SJSA1 (cell line): ENCODE results near the gene GLT8D1. TPM values are rescaled to one million over a fixed set of nuclear protein-coding genes. Genes with fewer than 3 reads are reported as not detected.

ENCODE experiments used
- DNase-seq, 2 experiments: peaks; one replicate each; pipeline ENCODE4 v3.0.0-alpha.2; 2015 to 2020; ENCODE audit warnings: low spot score in 2 of 2, low read depth in 1 of 2
- H3K27ac ChIP-seq: fragments of 250-450 bp; sonication (Bioruptor Pico); 2 replicates; pipeline ENCODE4 v1.5.1; 2020; ENCODE audit warnings: mild to moderate bottlenecking, moderate library complexity
- H3K27me3 ChIP-seq: fragments of 250-450 bp; sonication (Bioruptor Pico); replicated peaks from 2 replicates; pipeline ENCODE4 v1.5.1; 2020; ENCODE audit warnings: mild to moderate bottlenecking, moderate library complexity
- H3K36me3 ChIP-seq: fragments of 250-450 bp; sonication (Bioruptor Pico); 2 replicates; pipeline ENCODE4 v1.5.1; 2020; ENCODE audit warnings: mild to moderate bottlenecking
- H3K4me1 ChIP-seq: fragments of 250-450 bp; sonication (Bioruptor Pico); replicated peaks from 2 replicates; pipeline ENCODE4 v1.6.1; 2021; ENCODE audit warnings: mild to moderate bottlenecking
- H3K4me3 ChIP-seq: fragments of 250-450 bp; sonication (Bioruptor Pico); 2 replicates; pipeline ENCODE4 v1.5.1; 2020; ENCODE audit warnings: mild to moderate bottlenecking
- H3K9me3 ChIP-seq: fragments of 250-450 bp; sonication (Bioruptor Pico); replicated peaks from 2 replicates; pipeline ENCODE4 v1.5.1; 2020; ENCODE audit warnings: mild to moderate bottlenecking
- total RNA-seq: library from RNA; depleted of rRNA; stranded (reverse); fragments of >200 nt; shearing (Covaris generic); gene quantifications from 2 replicates; pipeline ENCODE4 v1.2.3, GENCODE V29; 2014

Gene GLT8D1
- total RNA-seq, 1 experiment from 2014 or later: 50.3 TPM

- peaks cover 54% of the 10 kb centered on the region for H3K36me3 ChIP-seq
- H3K4me3 ChIP-seq: no peak overlapping the region
- no peak for DNase-seq
- no peaks in the 10 kb centered on the region for H3K27me3 ChIP-seq
- no peak overlapping the region for H3K27ac ChIP-seq
- H3K9me3 ChIP-seq: no peaks in the 10 kb centered on the region
- H3K4me1 ChIP-seq: no peaks in the 10 kb centered on the region
These were observed 8.0 kb downstream of the GLT8D1 start for GRCh38 chr3:52697632-52697965.

DNA sequence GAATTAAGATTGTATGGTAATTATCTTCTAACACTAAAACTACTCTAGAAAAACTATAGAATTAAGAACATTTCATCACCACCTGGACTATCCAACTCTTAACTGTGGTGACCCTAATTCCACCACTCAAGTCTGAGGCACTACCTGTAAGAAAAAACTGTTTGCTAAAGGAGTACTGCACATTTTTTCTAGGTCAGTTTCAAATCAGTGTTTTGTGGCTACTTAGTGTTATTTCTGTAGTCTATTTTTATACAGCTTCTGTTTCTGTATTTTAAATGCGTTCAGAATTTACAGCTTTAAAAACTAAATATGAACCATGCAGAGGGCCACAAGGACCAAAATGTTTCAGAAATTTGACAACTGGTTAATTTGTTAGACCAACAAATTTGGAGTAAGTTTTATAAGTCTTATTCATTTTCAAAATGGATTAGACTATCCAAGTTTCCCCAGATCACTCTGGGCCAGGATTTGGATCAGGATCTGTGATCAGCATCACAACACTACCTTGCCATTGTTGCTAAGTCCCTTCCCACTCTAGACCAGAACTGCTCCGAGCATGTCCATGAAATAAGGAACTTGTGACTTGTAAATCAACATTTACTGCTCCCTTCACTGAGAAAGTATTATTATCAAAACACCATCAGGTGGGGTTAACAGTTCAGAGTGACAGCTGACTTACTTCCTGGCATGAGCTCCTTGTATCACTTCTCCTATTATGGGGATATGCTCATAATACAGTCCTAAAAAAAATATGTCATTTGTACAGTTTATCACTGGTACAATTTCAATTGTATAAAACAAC is 8.6 kb downstream of the GLT8D1 start:
- Histone ChIP-seq H3K27ac (no peak overlapping the region), H3K36me3 (peaks cover 60% of the 10 kb centered on the region), H3K4me1 (no peaks in the 10 kb centered on the region), H3K4me3 (no peak overlapping the region), H3K27me3 (no peaks in the 10 kb centered on the region), H3K9me3 (no peaks in the 10 kb centered on the region)
- no peak for DNase-seq

DNA sequence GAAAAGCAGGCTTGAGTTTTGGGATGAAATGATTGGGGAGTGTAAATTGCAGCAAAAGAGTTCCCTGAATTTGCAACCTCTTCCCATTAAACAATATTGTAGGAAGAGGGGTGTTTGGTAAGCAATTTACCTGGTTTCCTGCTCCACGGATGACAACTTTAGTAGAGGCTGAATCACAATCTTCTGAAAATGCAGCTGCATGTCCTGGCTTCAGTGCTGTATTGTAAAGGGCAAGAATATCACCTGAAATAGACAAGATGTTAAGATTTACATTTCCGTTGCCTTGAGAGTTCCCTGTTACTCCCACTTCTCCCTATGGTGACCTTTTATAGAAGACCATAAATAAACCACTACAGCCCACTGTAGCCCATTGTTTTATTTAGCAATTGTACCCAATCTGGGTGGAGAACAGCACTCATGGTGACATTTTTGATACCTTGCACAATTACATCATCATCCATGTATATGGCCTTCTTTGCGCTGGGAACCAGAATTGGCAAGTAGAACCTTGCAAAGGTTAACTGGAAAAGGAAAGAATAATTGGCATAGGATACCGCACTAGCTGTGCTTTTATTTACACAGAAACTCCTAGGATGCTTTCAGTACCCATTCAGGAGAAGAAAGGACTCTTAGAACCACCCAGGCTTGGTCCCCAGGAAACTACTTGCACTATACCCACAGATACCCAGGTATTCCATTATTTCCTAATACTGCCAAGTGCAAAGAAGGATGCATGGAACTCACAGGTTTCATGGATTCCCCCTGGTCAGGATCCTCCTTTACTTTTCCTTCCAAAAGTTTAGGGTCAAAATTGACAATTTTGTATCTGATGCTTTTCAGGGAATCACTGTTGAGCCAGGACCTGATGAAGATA is 9.6 kb downstream of the GLT8D1 start:
- peaks cover 70% of the 10 kb centered on the region for H3K36me3 ChIP-seq
- H3K27me3 ChIP-seq: no peaks in the 10 kb centered on the region
- DNase-seq: no peak
- H3K4me1 ChIP-seq: no peaks in the 10 kb centered on the region
- no peaks in the 10 kb centered on the region for H3K9me3 ChIP-seq
- no peak overlapping the region for H3K27ac ChIP-seq
- no peak overlapping the region for H3K4me3 ChIP-seq

- Histone ChIP-seq H3K27me3 (no peaks in the 10 kb centered on the region), H3K4me3 (no peak overlapping the region), H3K9me3 (no peaks in the 10 kb centered on the region), H3K36me3 (peaks cover 84% of the 10 kb centered on the region), H3K27ac (no peak overlapping the region), H3K4me1 (no peaks in the 10 kb centered on the region)
- DNase-seq: no peak
These were observed 10.9 kb downstream of the GLT8D1 start for GRCh38 chr3:52694528-52695189.

DNA sequence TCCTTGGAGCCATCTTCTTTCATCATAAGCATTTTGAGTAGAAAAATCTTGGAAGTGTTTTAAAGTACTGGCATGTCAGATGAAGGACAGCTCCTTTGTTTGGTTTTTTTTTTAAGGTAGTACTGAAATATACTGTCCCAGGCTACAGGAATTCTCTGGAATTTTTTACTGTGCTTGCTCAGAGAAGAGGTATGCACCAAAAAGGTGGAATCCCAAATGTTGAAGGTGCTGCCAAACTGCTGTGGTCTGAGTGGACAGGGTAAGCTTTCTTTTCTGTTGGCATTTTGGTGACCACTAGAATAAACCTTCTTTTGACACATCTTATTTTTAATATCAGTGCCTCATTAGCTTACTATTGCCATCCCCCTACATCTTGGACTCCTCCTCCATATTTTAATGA is 12.5 kb downstream of the GLT8D1 start:
- Histone ChIP-seq H3K27me3 (no peaks in the 10 kb centered on the region), H3K36me3 (peaks cover 100% of the 10 kb centered on the region), H3K4me1 (no peaks in the 10 kb centered on the region), H3K4me3 (no peak overlapping the region), H3K9me3 (no peaks in the 10 kb centered on the region), H3K27ac (no peak overlapping the region)
- DNase-seq: no peak

DNA sequence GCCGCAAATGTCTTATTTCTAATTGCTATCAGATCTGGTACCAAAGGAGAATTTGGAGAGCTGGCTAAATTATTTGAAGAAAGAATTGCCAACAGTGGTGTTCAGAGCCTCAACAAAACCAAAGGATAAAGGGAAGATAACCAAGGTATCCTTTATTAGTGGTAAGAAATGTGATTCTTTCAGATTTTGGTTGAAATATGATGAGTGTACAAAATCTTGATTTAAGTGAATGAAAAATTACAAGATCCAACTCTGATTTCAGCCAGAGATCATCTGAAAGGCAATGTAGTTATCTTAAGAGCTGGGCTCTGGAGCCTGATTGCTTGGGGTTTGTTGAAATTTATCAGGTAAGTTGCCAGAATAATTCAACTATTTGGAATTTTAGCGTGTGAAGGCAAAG is 15.0 kb downstream of the GLT8D1 start:
- H3K27me3 ChIP-seq: no peaks in the 10 kb centered on the region
- H3K4me3 ChIP-seq: no peak overlapping the region
- peaks cover 9% of the 10 kb centered on the region; the same call in 1 of the 2 replicates for H3K4me1 ChIP-seq
- no peak for DNase-seq
- no peaks in the 10 kb centered on the region for H3K9me3 ChIP-seq
- H3K27ac ChIP-seq: no peak overlapping the region
- H3K36me3 ChIP-seq: peaks cover 99% of the 10 kb centered on the region

- peaks cover 88% of the 10 kb centered on the region for H3K36me3 ChIP-seq
- H3K27me3 ChIP-seq: no peaks in the 10 kb centered on the region
- H3K4me3 ChIP-seq: no peak overlapping the region
- H3K9me3 ChIP-seq: no peaks in the 10 kb centered on the region
- H3K4me1 ChIP-seq: peaks cover 12% of the 10 kb centered on the region; the same call in 1 of the 2 replicates
- no peak for DNase-seq
- no peak overlapping the region for H3K27ac ChIP-seq
These were observed 16.4 kb downstream of the GLT8D1 start for GRCh38 chr3:52689151-52689550.

DNA sequence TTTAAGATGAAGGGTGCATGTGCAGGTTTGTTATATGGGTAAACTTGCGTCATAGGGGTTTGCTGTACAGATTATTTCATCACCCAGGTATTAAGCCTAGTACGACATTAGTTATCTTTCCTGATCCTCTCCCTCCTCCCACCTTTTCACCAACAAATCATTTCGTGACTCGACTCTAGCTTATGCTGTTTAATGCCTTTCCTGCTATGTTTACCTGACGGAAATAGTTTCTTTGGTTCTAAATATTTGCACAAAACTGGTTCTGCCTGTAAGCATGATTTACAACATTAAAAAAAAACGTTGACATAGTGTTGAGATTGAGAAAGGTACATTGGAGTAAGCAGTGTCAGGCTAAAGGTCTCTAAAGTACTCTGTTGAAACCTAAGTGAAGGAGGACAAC is 17.3 kb downstream of the GLT8D1 start:
- no peak for DNase-seq
- H3K27ac ChIP-seq: no peak overlapping the region
- H3K4me1 ChIP-seq: peaks cover 12% of the 10 kb centered on the region; the same call in 1 of the 2 replicates
- H3K4me3 ChIP-seq: no peak overlapping the region
- H3K36me3 ChIP-seq: peaks cover 79% of the 10 kb centered on the region
- no peaks in the 10 kb centered on the region for H3K27me3 ChIP-seq
- no peaks in the 10 kb centered on the region for H3K9me3 ChIP-seq

GRCh38 chr3:52685709-52686691 is 19.6 kb downstream of the GLT8D1 start, which contains the start of the genes GNL3 and PBRM1:
Gene GNL3 (plus strand): TSS chr3:52686032. CDS start chr3:52686093, 61 bp downstream.
Gene PBRM1 (minus strand): TSS chr3:52685913.
- H3K9me3 ChIP-seq: no peaks in the 10 kb centered on the region
- peaks cover 12% of the 10 kb centered on the region; the same call in 1 of the 2 replicates for H3K4me1 ChIP-seq
- peak within 1 kb of the TSS; percentile 95 for H3K27ac ChIP-seq
- H3K27me3 ChIP-seq: no peaks in the 10 kb centered on the region
- peaks cover 66% of the 10 kb centered on the region for H3K36me3 ChIP-seq
- peak; percentile 89 to 90 for DNase-seq
- peak within 1 kb of the TSS; percentile 92 for H3K4me3 ChIP-seq

- Histone ChIP-seq H3K9me3 (no peaks in the 10 kb centered on the region), H3K27ac (peak overlapping the region; percentile 95), H3K4me3 (peak overlapping the region; percentile 92), H3K4me1 (peaks cover 12% of the 10 kb centered on the region; the same call in 1 of the 2 replicates), H3K27me3 (no peaks in the 10 kb centered on the region), H3K36me3 (peaks cover 61% of the 10 kb centered on the region)
- DNase-seq: peak; percentile 38 to 61
These were observed 20.3 kb downstream of the GLT8D1 start for GRCh38 chr3:52685285-52685708.

DNA sequence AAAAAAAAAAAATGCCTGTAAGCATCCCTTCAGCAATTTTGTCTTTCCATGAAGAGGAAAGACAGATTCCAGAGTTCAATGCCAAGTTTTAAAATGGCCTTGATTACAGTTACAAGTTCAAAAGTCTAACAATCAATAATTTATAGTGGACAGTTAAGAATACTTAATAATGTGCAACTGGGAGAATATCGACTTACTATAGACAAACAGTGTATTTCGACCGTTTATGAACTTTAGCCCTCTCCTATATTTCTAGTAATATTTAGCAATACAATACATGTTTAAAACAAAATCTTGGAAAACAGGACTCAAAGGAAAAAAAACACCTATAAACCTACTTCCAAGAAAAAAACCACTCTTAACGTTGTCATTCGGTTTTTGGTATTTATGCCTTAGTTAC is 21.4 kb downstream of the GLT8D1 start:
- peaks cover 12% of the 10 kb centered on the region; the same call in 1 of the 2 replicates for H3K4me1 ChIP-seq
- H3K27ac ChIP-seq: no peak overlapping the region

DNA sequence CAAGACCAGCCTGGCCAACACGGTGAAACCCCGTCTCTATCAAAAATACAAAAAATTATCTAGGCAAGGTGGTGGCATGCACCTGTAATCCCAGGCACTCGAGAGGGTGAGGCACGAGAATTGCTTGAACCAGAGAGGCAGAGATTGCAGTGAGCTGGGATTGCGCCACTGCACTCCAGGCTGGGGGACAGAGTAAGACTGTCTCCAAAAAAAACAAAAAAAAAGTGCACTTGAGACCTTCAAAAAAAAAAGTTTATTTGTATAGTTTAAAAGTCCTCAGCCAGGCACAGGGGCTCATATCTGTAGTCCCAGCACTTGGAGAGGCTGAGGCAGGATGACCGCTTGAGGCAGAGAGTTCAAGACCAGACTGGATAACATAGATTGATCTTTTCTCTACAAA is 22.0 kb downstream of the GLT8D1 start:
- H3K4me1 ChIP-seq: peaks cover 15% of the 10 kb centered on the region; the same call in 1 of the 2 replicates
- H3K9me3 ChIP-seq: no peaks in the 10 kb centered on the region
- H3K27ac ChIP-seq: no peak overlapping the region
- DNase-seq: no peak
- peaks cover 59% of the 10 kb centered on the region for H3K36me3 ChIP-seq
- H3K4me3 ChIP-seq: no peak overlapping the region
- no peaks in the 10 kb centered on the region for H3K27me3 ChIP-seq

More for the DNA sequence above, 21.4 kb downstream of the GLT8D1 start:
- no peak overlapping the region for H3K4me3 ChIP-seq
- DNase-seq: no peak
- no peaks in the 10 kb centered on the region for H3K27me3 ChIP-seq
- peaks cover 59% of the 10 kb centered on the region for H3K36me3 ChIP-seq
- no peaks in the 10 kb centered on the region for H3K9me3 ChIP-seq
